NCI-H226 (cell line): ENCODE results near the gene CCDC69.
"Not testable (repeated sequence)": the region's sequence is repeated elsewhere in the genome, so short reads cannot be mapped to it uniquely, and the experiment has no call there.

ENCODE experiments used
- DNase-seq: peaks from one replicate; pipeline ENCODE4 v3.0.0-alpha.2; 2015

CCDC69 gene, protein sequence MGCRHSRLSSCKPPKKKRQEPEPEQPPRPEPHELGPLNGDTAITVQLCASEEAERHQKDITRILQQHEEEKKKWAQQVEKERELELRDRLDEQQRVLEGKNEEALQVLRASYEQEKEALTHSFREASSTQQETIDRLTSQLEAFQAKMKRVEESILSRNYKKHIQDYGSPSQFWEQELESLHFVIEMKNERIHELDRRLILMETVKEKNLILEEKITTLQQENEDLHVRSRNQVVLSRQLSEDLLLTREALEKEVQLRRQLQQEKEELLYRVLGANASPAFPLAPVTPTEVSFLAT

DNA sequence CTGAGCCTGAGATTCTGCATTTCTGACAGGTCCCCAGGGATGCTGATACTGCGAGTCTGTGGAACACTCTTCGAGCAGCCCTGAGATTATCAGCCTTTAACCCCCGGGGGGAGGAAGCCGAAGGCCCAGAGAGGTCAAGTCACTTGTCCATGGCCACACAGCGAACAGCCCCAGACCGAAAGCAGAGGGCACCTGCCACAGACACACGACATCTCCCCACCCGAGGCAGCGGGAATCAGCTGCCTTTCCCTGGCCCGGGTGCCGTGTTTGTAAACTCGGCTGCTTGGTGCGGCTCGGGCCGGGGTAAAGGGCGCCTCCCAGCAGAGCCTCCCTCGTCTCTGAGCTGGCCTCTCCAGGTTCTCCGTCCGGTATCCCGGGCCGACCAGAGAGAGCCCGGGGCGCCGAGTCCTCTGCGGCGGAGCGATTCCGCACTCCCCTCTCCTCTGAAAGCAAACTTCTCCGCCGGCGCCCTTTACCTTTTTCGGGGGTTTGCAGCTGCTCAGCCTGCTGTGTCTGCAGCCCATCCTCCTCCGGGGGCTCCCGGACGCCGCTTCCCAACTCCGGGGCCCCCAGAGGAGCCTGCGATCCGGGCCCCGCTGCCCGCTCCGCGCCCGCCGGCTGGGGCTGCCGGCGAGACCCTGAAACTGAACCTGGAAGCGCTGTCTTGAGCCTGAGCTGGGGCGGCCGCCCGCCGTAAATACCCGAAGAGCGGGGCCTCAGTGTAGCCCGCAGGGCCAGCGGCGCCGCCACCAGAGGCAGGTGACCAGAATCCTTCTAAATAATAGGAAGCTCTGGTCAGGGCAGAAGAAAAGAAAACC, at the start of gene CCDC69:
CCDC69 (minus strand) TSS at position 646 of the 818 bp plus-strand sequence; CDS start at position 524, 122 bp downstream.
- DNase-seq: no peak

DNA sequence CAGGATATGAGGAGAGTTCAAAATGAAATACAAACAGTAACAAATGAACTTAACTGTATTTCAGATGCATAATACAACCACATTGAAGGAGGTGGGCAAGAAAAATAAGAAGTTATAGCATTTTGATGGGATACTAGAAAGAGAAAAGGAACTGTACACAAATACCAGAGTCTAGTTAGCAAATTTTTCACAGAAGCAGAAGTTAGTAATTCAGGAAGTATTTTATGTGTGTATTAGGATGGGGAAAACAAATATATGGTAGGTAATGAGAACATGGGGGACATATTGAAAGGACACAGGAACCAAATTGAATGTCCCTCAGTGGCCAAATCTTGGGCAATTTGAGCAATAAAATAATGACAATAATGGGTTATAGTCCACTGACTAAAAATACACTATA, 47.4 kb upstream of the CCDC69 start:
- no peak for DNase-seq

DNA sequence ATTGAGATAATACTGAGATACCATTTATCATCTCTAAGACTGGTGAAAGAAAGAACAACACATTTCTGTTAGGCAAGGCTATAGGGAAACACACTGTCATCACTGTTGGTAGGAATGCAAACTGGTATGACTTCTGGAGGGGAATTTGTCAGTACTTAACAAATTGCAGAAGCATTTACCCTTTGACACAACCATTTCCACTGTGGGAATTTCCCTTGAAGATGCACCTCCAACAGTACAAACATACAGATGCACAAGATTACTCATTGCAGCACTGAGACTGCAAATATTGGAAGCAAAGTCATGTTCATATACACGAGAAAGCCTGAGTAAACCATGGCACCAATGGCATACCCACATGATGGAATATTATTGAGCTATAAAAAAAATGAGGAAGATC, 46.7 kb upstream of the CCDC69 start:
- DNase-seq: peak; percentile 55

DNA sequence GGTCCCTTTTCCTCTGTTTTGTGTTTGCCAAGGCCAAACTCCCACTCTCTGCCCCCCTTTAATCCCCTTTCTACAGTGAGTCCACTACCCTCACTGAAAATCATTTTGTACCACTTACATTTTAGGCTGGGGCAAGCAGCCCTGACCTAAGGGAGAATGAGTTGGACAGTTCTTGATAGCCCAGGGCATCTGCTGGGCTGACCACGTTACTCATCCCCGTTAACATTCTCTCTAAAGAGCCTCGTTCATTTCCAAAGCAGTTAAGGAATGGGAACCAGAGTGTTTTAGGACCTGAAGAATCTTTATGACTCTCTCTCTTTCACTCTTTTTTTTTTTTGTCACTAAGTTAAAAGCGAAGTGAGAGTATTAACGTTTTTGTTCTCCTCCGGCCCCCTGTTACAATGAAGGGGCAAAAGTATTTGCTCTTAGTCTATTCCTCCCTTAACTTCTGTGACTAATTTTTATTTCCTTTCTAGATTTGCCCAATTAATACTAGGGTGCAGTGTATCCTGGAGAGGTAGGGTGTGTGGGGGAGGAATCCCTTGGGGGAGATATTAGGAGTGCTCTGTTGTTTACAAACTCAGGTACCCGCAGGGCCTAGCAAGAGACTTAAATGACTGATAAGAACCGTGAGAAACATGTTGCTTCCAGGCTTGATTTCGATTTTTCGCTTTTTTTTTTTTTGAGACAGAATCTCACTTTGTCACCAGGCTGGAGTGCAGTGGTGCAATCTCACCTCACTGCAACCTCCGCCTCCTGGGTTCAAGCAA, 43.8 kb upstream of the CCDC69 start:
- no peak for DNase-seq

DNA sequence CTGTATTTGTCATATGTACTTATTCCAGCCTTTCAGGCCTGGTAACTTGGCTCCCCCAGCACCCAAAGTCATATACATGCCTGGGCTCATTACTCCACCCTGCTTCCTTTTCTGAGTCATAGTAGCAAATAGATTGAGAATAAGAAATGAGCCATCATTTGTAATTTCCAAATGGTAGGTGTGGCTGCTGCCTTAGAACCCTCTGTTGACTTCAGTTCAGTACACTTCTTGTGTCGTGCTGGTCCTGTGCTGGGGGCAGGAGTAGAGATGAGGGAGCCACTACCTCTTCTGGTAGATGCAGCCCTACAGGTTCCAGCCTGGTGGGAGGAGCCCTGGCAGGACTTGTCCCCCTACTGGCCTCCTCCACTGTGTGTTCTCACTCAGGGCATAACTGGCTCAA, 40.2 kb upstream of the CCDC69 start:
- peak; percentile 25 for DNase-seq

DNA sequence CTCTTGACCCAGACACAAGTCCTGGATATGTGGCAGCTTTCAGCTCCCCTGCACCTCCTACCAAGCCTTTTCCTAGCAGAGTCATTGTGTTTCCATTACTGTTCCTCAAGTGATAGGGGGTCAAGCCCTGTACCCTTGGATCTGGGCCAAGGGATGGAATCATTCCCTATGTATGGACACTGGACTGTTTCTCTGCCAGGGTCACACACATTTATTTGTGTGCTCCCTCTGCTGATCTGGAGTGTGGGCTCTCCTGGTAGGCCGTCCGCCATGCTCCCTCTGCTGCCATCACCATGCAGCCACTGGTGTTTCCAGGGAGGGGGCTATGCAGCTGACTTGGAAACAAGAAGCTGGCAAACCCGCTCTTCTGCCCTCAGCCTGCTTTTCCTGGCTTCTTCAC, 38.6 kb upstream of the CCDC69 start:
- no peak for DNase-seq

DNA sequence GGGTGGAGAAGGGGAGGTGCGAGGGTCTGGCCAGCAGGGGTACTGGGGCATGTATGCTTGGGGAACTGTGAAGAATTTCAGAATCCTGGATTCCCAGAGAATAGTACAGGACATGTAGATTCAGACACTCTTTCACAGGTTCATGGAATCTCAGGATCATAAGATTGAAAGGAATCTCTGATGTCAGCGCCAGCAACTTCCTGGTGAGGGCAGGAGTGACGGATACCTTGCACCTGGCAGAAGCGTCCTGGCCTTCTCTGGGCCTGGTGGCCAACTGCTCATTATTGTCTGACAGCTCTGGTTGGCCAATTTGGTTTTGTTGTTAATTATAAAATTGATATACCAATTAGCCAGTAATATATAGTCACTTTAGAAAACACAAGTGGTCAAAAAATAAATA, 36.0 kb upstream of the CCDC69 start:
- DNase-seq: no peak

DNA sequence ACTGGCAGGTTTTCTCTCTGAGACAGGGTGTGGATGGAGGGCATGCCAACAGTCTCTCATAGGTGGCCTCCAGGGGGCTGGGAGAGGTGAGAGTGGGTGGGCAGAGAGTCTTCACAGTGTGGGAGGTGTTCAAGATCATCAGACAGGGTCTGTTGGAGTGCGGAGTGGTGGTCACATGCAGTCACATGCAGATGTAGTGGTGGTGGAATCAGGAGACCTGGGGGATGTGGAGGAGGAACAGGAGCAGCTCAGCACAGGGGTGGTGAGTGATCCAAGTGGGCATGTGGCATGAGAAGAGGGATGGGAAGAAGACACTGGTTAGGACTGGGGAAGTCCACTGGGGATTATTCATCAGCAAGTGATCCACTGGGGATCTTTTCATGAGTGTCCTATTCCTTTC, 34.9 kb upstream of the CCDC69 start:
- DNase-seq: no peak

DNA sequence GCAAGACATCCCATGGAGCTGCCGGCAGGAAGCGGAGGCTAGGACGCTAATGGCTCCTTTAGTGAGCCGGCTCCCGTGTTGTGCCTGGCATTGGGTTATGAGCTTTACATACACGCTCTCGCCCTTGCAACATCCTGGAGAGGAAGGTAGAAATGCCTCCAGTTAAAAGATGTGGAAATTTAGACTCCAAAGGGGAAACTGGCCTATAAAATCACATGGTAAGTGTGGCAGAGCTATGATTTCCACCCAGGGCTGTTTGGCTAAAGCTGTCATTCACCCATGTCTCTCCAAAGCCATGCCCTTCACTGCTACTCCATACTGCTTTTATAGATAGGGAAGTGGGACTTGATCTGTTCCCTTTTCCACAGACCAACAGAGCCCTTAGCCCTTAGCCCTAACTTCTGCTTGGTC, 34.3 kb upstream of the CCDC69 start:
- DNase-seq: no peak

DNA sequence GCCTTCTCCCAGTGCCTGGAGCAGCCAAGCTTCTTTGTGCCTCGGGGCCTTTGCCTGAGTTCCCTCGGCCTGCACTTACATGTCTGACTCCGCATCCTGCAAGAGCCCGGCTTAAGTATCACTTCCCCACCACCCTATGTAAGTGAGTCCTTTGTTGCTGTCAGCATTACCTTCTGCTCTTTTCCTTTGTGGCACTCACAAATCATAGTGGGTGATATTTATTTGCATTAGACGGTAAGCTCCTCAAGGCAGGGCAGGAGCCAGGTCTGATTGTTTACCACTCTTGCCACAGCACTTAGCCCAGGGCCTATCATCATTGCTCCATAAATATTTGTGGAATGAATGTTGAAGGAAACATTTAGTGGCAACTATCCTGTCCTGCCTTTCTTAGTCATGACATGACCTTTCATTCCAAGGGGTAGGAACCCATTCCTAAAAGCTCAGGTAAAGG, 33.9 kb upstream of the CCDC69 start:
- peak; percentile 22 for DNase-seq

DNA sequence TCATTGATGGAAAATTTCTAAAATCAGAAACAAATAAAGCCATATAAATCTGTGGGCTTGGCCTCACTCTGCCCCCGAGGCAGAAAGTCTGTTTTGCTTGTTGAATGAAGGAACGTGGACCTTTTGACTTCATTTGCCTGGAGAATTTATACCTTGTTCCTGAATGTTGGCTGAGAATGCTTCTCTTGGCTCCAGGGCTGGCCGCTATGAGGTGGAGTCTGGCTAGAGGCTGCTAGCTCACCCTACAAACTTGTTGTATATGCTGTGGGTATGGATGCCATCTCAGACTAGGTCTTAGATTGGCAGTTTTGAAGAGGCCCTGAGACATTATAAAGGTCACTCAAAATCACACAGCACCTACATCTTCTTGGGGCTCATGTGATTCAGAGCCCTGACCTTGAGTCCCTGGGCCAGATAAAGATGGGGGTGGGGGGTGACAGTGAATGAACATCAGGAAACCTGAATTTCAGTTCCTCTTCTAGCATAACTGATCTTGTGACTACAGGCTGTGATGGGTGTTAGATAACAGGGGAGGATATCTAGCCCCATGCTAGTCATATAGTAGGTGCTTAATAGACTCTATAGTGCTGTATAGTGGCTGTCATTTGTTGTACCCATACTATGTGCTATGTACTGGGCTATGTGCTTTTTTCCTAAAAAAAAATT, 31.9 kb upstream of the CCDC69 start:
- no peak for DNase-seq

DNA sequence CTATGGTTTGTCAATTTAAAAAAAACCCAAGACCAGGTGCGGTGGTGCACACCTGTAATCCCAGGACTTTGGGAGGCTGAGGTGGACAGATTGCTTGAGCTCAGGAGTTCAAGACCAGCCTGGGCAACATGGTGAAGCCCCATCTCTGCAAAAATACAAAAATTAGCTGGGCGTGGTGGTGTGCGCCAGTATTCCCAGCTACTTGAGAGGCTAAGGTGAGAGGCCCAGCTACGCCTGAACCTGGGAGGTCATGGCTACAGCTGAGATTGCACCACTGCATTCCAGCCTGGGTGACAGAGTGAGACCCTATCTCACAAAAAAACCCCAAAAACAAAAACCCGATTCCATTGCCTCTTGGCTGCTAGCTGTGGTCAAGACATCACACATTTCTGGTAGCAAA, 31.1 kb upstream of the CCDC69 start:
- not testable (repeated sequence) for DNase-seq

DNA sequence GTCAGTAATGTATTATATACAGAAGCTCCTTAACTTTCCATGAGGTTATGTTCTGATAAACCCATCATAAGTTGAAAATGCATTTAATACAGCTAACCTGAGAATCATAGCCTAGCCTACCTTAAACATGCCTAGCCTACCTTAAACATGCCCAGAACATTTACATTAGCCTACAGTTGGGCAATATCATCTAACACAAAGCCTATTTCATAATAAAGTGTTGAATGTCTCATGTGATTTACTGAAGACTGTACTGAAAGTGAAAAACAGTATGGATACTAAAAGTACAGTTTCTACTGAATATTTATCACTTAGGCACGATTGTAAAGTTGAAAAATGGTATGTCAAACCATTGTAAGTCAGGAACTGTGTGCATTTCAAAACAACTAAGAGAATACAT, 30.7 kb upstream of the CCDC69 start:
- DNase-seq: no peak

DNA sequence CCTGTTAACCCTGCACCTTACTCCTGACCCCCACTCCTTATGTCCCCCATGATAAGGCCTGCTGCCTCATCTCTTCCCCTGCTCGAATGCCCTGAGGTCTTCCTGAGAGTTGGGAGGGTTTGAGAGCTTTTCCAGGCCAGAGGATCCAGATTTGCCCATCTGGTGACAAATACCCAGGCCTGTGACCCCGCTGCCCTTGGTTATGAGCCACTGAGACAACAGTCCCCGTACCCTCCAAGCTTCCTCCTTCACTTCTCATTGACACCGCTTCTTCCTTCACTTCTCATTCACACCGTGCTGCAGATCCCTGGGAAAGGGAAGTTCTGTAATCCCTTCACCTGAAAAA, 29.7 kb upstream of the CCDC69 start:
- no peak for DNase-seq

DNA sequence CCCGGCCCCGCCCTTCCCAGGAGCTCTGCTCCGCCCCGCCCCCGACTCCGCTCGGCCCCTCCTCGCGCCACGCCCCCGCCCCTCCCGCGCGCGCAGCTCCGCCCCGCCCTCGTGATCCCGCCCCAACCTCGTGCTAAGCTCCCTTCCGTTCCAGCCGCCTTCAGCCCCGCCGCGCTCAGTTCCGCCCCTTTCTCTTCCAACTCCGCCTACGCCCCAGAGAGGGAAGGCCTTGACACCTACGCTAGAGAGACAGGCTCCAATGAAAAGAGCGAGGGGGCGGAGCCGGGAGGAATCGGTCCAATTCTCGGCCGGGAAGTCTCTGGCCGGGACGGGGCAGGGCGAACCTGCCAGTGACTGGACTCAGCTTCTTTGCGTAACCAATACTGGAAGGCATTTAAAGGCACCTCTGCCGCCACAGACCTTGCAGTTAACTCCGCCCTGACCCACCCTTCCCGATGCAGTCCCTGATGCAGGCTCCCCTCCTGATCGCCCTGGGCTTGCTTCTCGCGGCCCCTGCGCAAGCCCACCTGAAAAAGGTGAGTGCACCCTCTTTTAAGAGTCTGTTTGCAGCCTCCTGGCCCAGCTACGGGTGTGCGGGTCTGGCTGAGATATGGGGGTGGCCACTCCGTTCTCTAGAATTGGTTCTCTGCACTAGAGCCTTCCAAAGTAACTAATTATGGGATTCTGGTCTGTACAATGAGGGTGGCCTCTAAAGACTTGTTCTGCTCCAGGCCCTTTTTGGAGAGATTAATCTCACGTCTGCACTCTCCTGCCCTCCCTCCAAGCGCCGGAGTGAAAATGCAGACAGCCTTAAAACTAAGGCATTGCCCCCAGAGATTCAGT, 29.1 kb upstream of the CCDC69 start, which contains the start of gene GM2A:
GM2A (plus strand) TSS at position 424 of the 843 bp plus-strand sequence; CDS start at position 456, 32 bp downstream.
- DNase-seq: peak; percentile 99

DNA sequence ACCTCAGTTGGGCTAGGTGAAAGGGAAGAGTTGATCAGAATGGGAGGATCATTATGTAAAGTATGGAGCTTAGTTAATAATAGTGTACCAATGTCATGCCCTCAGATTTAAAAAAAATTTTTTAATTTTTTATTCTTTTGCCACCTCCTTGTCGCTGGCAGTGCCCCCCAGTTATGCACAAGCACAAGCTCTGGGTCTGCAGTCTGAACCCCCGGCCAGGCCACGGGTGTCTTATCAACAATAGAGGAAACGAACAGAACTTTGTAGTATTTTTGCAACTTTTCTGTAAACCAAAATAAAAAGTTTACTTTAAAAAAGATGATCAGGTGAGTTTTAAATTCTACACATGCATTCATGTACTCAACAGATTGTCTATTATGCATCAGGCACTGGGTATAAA, 27.7 kb upstream of the CCDC69 start:
- no peak for DNase-seq

DNA sequence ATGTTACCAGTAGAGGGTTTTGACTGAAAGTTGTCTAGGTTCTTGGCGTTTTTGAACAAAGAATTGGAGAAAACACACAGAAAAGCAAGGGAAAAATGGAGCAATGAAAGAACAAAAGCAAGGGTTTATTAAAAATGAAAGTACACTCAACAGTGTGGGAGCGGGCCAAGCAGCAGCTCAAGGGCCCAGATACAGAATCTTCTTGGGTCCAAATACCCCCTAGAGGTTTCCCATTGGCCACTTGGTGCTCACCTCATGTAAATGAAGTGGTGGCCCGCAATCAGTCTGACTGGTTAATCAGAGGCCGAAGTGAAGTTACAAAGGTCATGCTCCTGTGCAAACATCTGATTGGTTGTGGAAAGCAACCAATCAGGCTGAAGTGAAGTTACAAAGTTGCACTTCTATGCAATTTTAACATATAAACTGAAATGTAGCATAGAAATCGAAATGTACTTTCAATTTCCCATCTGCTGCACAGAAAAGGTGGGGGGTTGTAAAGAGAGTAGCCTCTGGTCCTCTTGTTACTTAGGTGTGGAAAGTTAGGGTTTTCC, 27.2 kb upstream of the CCDC69 start:
- DNase-seq: no peak

DNA sequence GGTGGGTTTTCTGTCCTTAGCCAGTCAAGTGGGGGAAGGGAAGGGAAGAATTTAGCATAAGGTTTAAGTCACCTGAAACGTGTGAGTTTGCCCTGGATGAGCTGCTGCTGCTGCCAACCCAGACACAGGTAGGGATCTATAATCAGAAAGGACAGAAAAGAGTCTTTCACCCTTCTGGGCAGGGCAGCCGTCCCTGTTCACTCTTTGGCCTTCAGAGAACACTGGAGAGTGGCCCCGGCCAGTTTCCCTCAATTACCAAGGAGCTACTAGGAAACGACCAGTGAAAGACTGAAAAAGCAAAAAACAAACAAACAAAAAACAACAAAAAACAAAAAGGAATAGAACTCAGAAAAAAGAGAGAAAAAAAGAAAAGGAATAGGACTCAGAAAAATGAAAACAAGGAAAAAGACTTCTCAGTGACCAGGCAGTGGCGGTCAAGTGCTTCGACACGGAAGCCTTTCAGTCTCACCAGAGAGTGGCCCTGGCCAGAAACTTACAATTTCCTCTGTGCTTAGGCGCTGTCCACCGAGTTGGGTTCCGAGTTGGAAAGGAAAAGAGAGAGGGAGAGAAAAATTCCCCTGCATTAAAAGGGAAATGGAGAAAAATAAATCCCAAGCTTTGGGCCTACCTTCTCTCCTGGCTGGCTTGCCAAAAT, 26.6 kb upstream of the CCDC69 start:
- DNase-seq: no peak

DNA sequence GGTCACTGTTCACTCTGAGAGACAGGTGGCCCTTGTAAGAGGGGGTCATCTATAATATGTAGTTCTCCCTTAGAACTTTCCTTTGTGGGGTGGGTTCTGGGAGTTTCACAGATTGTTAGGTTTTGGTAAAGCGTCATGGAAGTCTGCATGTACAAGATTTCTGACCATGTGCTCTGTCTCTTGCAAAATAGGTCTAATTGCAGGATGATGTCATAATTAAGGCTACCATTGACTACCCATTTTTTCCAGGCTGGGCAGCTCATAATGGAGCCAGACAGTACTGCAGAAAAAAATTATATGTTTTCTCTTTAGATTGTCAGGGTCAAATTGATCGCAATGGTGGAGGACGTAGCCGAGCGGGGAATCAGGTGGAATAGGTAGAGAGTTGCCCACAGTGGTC, 25.4 kb upstream of the CCDC69 start:
- no peak for DNase-seq

DNA sequence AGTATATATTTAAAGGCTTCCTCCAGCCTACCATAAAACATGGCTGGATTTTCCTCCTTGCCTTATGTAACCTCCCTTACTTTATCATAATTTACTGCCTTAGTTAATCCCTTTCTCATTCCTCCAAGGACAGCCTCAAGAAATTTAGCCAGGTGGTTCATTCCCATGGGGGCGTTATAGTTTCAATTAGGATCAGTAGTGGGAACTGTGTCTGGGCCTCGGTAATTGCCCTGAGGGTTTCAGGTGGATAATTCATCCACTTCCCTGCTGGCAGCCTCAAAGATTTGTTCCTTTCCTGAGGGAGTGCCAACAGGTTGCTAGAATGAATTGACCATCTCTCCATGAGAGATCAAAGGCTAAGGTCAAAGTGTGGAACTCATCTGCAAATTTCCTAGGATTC, 24.8 kb upstream of the CCDC69 start:
- no peak for DNase-seq

DNA sequence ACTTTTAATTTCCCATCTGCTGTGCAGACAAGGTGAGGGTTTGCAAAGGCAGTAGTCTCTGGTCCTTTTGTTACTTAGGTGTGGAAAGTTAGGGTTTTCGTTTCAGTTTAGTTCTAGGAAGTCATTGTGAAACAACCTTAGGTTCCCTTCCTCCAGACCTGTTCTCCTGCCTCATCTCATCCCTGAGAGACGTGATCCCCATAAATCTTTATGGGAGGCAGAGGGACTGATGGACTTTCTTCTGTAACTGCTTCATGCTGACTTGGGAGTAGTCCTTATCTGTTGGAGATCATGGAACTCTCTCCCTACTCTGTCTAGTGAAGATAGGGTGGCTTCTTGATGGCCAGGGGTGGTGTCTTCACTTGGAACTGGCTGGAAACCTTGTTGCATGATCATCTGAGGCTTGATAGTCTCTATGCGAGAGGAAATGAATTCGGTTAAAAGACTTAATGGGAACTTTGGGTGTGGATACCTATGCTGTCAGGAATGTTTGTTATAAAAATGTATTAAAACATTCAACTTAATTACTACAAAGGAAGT, 21.9 kb upstream of the CCDC69 start:
- DNase-seq: no peak
